ENCODE results near the gene KRTAP19-8.

The KRTAP19-8 gene, protein sequence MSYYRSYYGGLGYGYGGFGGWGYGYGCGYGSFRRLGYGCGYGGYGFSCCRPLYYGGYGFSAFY

GRCh38 chr21:31038376-31038775 lies at the start of gene KRTAP19-8:
Gene KRTAP19-8, minus strand, starts transcription at chr21:31038476. Its CDS starts 33 bp downstream, at chr21:31038443.
- no peak for DNase-seq

GRCh38 chr21:31087639-31088473 lies 49.6 kb upstream of the KRTAP19-8 start:
- DNase-seq = no peak

GRCh38 chr21:31084689-31085088 lies 46.4 kb upstream of the KRTAP19-8 start:
- no peak for DNase-seq

DNA sequence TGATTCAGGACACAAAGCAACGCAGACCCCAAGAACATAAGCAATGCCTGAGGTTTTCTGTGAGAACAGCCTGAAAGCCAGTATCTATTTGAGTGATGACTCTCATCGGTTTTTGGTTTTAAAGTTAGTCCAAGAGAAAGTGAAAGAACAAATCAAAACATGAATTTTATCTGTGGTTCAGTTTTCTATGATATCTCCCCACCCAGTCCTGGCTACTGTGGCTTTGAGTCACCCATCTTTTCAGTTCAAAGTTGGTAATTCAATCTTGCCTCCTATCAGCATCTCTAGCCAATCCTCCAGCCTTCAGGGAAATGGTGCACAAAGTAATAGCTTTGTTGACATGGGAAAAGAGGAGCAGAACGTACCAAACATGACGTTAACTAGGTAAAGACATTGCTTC lies 40.5 kb upstream of the KRTAP19-8 start:
- DNase-seq = no peak

GRCh38 chr21:31078216-31078615 lies 39.9 kb upstream of the KRTAP19-8 start:
- DNase-seq = no peak

- no peak for DNase-seq
Observed at GRCh38 chr21:31075848-31076247, 37.6 kb upstream of the KRTAP19-8 start.

DNA sequence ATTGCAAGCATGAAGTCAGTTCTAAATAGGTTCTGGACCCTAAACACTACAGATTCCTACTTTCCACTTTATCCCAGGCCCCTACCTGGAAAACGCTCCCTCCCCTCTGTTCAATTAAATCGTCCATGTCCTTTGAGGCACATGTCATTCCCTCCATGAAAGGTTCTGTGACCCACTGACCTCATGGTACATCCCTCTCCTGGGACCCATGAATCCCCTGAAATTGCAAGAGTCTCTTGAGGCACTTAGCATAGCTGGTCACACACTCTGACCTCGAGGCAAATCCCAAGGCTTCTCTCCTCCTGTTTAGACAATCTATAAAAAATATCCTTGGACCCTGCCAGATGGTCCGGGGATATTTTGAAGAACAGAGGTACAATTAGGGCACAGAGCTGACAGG lies 34.3 kb upstream of the KRTAP19-8 start:
- DNase-seq = no peak

DNA sequence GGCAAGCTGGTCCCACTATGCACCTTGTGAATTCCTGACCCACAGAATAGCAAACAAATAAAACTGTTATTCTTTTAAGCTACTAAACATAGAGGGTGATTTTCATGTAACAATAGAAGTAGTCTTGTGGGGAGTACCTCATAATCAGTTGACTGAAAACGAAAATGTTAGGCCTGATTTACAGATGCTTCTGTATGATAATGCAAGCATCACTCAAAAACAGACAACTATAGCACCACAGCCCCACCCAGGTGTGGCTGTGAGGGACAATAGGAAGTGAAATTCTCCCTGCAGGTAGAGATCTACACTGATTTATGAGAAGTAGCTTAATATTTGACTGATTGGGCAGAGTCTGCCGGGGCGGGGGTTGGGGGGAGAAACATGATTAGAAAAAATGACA lies 26.5 kb upstream of the KRTAP19-8 start:
- no peak for DNase-seq

DNA sequence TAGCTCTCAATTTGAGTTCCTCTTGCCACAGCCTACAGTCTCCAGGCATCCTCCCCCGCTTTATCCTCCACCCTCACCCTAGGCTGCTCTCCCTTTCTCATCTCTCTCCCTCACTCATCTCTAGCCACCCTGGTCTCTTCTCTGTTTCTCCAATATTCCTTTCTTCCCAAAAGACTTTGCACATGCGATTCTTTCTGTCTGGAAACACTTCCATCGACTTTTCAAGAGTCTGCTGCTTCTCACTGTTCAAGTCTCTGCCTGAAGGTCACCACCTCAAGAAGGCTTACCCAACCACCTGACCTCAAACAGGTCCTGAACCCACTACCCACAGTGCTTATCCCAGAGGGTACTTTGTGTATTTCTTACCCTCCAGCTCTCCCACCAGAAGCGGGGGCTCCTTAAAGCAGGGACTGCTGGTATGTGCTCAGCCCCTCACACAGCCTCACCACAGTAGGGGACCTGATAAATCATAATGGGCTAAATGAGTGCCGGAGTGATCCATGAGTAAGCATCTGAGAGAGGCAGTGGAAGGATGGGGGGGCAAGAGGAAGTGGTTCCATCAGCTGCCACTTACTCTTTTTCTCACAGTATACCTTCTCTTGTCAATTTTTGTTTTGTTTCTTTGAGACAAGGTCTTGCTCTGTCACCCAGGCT lies 14.3 kb upstream of the KRTAP19-8 start:
- DNase-seq = no peak

- no peak for DNase-seq
Observed at GRCh38 chr21:31050577-31051157, 12.4 kb upstream of the KRTAP19-8 start.

DNA sequence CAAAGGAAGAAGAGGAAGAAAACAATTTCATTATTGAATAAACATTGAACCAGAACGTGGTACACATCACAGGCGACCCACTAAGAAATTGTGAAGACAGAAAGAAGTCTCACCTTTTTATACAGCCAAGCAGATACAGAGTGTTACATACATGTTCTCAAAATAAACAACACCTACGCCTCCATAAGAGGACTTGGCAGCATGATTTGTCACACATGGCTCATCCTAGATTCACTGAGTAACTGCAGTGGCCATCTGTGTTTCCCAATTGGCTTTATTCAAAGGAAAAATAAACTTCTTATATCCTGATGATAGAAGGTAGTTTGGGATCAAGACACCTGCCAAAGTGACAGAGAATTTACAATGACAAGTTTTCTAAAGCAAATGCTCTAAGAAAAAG lies 7.6 kb upstream of the KRTAP19-8 start:
- no peak for DNase-seq

DNA sequence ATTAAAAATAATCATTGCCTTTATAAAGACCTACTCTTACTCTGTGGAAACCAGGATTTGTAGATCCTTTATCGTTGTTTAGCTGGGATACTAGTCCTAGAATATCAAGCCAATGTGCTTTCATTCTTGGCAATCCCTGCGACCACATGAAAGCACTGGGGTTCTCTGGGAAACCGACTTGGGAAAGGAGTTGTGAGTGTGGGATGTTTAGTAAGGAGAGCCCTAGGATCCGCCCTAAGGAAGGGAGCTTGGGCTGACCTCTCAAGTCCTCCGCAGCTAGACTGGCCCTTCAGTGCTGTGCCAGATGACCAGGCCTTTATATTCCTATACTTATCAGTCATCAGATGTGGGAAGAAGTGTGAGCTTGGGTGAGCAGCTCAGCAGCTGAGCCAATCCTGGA lies 5.2 kb upstream of the KRTAP19-8 start:
- DNase-seq = no peak

GRCh38 chr21:31042080-31042464 lies 3.8 kb upstream of the KRTAP19-8 start:
- no peak for DNase-seq

- no peak for DNase-seq
Observed at GRCh38 chr21:31041295-31042079, 3.2 kb upstream of the KRTAP19-8 start.

GRCh38 chr21:31034378-31034777 lies 3.9 kb downstream of the KRTAP19-8 start:
- DNase-seq = no peak

DNA sequence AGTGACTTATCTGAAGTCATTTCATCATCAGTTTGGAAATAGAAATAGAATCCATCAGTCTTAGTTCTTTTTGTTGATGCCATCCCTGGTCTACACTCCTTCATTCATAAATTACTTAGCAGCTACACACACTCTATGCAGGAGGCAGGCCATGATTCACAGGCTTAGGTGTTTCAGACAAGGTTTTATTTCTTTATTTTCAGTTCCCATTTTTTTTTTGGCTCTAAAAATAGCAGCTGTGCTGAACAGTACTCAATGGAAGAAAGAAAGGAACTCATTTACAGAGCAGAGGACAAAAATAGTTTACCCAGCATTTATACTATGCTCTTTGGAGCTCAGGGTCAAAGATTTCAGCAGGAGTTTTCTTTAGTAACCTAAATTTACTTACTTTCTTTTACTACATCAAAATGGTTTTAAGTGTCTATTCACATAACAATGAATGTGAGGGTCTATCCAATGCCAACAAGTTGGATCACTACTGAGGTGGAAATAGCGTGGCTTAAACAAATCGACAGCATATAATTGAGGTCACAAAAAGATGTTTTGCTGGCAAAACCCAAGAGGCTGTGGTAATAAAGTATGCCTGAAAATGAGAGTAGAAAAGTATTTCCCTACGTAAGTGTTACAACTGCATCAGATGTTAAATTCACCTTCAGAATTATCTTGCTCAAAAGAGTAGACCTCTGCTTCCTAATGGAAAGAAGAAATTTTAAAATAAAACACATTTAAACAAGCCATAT lies 7.7 kb downstream of the KRTAP19-8 start:
- DNase-seq = no peak

DNA sequence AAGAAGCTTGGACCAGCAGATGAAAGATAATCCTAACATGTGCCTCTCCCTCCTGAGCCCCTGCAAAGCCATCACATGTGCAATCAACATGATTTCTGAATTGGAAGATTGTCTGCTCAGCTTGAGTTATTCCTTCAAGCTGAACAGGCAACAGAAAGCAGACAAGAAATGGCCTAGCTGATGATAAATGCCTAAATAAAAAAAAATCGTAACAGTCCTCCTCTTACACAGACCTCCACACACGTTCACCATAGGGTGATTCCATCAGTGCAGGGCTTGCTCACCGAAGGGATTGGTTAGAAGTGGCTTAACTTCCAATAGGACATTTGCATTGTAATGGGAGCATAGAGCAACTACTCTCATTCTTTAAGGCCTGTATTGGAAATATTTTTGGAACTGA lies 14.6 kb downstream of the KRTAP19-8 start:
- no peak for DNase-seq

GRCh38 chr21:31022306-31022705 lies 16.0 kb downstream of the KRTAP19-8 start:
- no peak for DNase-seq

DNA sequence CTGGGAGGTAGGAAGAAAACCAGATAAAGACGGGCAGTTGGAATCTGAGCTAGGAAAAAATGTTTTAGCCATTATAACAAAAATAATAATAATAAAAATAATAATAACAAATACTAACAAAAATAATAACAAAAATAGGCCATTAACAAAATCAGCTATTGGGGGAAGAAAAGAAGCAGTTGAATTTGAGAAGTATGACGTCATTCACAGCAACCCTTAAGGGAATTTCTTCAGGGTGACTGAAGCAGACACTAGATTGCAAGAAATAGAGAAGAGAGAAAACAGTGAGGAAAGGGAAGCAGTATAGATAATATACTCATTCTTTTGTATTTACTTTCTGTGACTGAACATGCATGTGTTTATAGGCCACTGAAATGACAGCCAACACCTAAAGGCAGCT lies 20.0 kb downstream of the KRTAP19-8 start:
- DNase-seq = no peak

DNA sequence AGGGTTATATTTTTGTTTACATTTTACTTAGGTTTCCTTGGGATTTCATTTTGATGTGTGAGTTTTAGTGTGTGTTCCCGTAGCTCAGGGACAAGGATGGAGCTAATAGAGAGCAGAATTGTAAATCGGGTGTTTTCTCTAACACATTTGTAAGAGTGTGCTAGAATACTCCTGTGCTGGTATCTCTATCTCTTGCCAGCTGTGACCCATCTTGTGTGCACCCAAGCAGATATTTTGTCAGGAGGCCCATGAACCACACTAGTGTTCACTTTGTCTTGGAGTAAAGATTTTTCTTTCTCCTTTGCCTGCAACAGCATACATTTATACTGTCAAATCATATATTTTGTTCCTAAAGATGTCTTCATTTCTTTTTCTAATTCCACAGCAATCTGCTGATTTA lies 23.4 kb downstream of the KRTAP19-8 start:
- DNase-seq = no peak

Data from nucleus accumbens (tissue), 56 donors.